NOMO-1 treated with DMSO at 0.1 percent for 48 hours (cell line): ENCODE data around the gene CLSTN1.
"Not testable (repeated sequence)": the region's sequence is repeated elsewhere in the genome, so short reads cannot be mapped to it uniquely, and the experiment has no call there.

Source experiments
- DNase-seq: peaks from one replicate; lab custom pipeline; 2025; ENCODE audit not compliant: unreplicated experiment; lab: John Stamatoyannopoulos, UW

CLSTN1 gene

DNA sequence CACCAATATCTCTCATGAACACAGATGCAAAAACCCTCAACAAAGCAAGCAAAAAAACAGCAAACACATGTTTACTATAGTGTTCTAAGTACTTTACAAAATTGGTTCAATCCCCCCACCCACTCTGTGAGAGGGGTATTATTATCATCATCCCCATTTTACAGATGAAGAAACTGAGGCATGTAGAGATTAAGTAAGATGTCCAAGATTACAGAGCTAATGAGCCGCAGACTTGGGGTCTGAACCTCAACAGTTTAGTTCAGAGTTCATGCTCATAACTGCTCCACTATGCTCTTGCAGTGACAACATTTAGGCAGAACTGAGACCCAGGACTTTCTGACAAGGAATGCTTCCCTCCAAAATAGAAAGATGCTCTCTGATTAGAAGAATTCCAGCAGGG, 21.9 kb downstream of the CLSTN1 start:
- no peak for DNase-seq

GRCh38 chr1:9798236-9799130, 25.3 kb downstream of the CLSTN1 start:
- peak; percentile 11 for DNase-seq

DNA sequence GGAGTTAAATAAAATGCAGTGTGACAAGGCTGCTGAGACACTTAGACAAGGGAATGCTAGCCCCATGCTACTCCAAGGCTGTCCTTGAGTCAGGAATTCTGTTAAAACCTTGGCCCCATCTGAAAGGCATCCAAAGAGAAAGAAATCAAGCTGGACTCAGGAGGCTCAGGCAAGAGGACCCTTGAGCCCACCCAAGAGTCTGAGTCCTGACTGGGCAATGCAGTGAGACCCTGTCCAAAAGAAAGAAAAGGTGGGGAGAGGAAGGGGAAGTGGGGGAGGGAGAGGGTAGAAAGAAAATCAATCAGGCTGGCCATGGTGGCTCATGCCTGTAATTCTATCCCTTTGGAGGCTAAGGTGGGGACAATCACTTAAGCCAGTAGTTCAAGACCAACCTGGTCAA, 26.7 kb downstream of the CLSTN1 start:
- DNase-seq: no peak

GRCh38 chr1:9794081-9794480, 29.7 kb downstream of the CLSTN1 start:
- DNase-seq: no peak

GRCh38 chr1:9793291-9793690, 30.5 kb downstream of the CLSTN1 start:
- DNase-seq: no peak

- DNase-seq: no peak
Observed at GRCh38 chr1:9792156-9793042, 31.4 kb downstream of the CLSTN1 start.

GRCh38 chr1:9789700-9790099, 34.1 kb downstream of the CLSTN1 start:
- DNase-seq: not testable (repeated sequence)

GRCh38 chr1:9787702-9788101, 36.1 kb downstream of the CLSTN1 start:
- DNase-seq: peak; percentile 94

DNA sequence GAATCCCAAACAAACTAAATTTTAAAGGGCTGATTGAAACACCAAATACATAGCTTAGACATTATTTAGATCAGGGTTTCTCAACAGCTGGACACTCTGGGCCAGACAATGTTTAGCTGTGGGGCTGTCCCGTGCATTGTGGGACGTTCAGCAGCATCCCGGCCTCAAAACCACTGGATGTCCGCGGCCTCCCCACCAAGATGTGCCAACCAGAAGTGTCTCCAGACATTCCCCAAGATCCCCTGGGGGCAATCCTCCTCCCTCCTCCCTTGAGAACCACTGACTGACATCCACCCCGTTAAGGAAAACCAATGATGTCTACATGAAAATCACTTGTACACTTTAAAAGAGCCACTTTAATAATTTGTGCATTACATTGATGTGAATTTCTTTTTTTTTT, 38.4 kb downstream of the CLSTN1 start:
- DNase-seq: no peak

- peak; percentile 71 for DNase-seq
Observed at GRCh38 chr1:9784508-9785133, 39.1 kb downstream of the CLSTN1 start.

DNA sequence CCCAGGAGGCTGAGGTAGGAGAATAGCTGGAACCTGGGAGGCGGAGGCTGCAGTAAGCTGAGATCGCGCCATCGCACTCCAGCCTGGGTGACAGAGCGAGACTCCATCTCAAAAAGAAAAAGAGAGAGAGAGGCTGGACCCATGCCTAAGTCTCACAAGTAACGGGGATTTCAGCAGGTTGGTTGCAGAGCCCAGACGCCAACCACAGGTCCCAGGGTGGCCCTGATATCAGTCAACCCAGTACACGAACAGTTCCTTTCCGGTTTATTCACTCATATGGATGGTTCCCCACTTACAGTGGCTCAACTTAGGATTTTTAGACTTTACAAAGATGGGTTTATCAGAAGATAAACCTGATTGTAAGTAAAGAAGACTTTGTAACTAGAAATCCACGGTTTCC, 40.9 kb downstream of the CLSTN1 start:
- no peak for DNase-seq

GRCh38 chr1:9782116-9782751, 41.5 kb downstream of the CLSTN1 start:
- DNase-seq: no peak

- DNase-seq: no peak
Observed at GRCh38 chr1:9780554-9781110, 43.1 kb downstream of the CLSTN1 start.

DNA sequence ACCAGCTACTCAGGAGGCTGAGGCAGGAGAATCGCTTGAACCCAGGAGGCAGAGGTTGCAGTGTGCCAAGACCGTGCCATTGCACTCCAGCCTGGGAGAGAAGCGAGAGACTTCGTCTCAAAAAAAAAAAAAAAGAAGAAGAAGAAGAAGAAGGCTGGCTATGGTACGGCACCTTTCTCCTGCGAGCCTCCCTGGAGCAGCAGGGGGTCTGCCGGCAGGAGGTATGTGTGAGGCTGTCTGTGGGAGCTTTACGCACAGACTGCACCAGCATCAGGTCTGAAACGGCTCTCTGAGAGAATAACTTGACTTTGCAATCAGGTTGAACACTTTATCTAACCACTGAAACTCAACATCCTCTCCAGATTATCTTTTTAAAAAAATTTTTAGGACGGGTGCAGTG, 44.9 kb downstream of the CLSTN1 start:
- DNase-seq: no peak

DNA sequence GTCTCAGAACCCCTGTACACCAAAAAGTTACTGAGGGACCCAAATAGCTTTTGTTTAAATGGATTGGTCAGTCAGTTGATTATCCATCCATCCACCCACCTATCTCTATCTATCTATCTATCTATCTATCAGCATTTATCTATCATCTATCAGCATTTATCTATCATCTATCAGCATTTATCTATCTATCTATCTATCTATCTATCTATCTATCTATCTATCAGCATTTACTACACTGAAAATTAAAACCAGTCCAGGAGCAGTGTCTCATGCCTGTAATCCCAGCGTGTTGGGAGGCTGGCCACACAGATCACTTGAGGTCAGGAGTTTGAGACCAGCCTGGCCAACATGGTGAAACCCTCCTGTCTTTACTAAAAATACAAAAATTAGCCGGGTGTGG, 47.1 kb downstream of the CLSTN1 start:
- no peak for DNase-seq

DNA sequence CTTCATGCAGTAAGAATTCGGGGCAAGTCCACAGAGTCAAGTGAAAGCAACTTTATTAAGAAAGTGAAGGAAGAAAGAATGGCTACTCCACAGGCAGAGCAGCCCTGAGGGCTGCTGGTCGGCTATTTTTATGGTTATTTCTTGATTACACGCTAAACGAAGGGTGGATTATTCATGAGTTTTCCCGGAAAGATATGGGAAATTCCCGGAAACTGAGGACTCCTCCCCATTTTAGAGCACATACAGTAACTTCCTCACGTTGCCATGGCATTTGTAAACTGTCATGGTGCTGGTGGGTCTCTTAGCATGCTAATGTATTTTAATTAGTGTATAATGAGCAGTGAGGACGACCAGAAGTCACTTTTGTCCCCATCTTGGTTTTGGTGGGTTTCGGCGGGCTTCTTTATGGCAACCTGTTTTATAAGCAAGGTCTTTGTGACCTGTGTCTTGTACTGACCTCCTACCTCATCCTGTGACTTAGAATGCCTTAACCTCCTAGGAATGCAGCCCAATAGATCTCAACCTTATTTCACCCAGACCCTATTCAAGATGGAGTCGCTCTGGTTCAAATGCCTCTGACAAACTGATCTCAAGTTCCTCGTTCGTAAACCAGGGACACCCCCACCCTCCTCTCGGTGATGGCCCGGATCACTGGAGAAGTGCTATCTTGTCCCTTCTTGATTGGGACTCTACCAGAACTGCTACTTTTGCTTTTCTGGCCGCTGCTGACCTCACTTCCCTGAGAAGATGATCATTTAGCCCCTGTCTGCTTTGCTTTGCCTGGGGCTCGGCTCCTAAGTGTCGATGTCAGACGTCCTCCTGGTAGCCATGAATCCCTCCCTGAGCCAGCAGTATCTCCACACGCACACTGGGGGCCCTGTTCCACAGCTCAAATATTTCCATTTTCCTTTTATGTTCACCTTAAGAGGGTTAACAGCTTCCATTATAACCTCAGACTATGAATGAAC, 48.8 kb downstream of the CLSTN1 start:
- DNase-seq: no peak

GRCh38 chr1:9770298-9770697, 53.5 kb downstream of the CLSTN1 start:
- DNase-seq: no peak

GRCh38 chr1:9768983-9769382, 54.8 kb downstream of the CLSTN1 start:
- DNase-seq: no peak

DNA sequence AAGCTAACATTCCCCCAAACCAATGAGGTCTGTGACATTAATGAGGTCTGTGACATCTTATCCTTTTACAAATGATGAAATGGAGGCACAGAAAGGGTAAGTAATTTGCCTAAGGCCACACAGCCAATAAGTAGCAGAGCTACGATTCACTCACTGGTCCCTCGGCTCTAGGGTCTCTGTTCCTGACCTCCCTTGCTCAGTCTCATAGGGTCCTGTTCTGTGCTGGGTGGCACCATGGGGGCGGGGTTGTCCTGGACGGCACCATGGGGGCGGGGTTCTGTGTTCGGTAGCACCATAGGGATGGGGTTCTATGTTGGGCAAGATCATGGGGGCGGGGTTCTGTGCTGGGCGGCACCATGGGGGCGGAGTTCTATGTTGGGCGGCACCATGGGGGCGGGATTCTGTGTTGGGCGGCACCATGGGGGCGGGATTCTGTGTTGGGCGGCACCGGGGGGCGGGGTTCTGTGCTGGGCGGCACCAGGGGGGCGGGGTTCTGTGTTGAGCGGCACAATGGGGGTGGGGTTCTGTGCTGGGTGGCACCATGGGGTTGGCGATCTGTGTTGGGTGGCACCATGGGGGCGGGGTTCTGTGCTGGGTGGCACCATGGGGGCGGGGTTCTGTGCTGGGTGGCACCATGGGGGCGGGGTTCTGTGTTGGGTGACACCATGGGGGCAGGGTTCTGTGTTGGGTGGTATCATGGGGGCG, 55.6 kb downstream of the CLSTN1 start:
- DNase-seq: no peak
